ENCODE measurements around the gene SLC15A4. TPM values are rescaled to one million over a fixed set of nuclear protein-coding genes. Genes with fewer than 3 reads are reported as not detected.

Gene SLC15A4
- total RNA-seq, 1 donor from 2014 or later = 30.0 TPM

GRCh38 chr12:128797119-128798118 lies 26.3 kb downstream of the SLC15A4 start:
- intact Hi-C loops (cut with DNase I) = no loop called here
- peaks cover 20% of the 10 kb centered on the region for H3K4me1 ChIP-seq
- no peaks in the 10 kb centered on the region for H3K9me3 ChIP-seq
- H3K27me3 ChIP-seq (ENCODE audit: low read depth) = no peaks in the 10 kb centered on the region
- peaks cover 95% of the 10 kb centered on the region for H3K36me3 ChIP-seq
- no peak overlapping the region for H3K4me3 ChIP-seq
- ATAC-seq (peak; percentile 19 to 26), DNase-seq (peak; percentile 10)
- TF ChIP-seq CTCF (IDR thresholded peaks at IDR 0.05) = no peak
- H3K27ac ChIP-seq = no peak overlapping the region

- H3K4me3 ChIP-seq = no peak overlapping the region
- peak in 1 of 2 donors; percentile 16 for ATAC-seq
- no peak for TF ChIP-seq CTCF (IDR thresholded peaks at IDR 0.05)
- no peaks in the 10 kb centered on the region for H3K9me3 ChIP-seq
- no peak overlapping the region for H3K27ac ChIP-seq
- no peaks in the 10 kb centered on the region for H3K27me3 ChIP-seq (ENCODE audit: low read depth)
- H3K4me1 ChIP-seq = peaks cover 20% of the 10 kb centered on the region
- DNase-seq = no peak
- intact Hi-C loops (cut with DNase I) = no loop called here
- peaks cover 97% of the 10 kb centered on the region for H3K36me3 ChIP-seq
These were observed 27.2 kb downstream of the SLC15A4 start for GRCh38 chr12:128796439-128797118.

- Histone ChIP-seq H3K9me3 (no peaks in the 10 kb centered on the region), H3K4me1 (peaks cover 20% of the 10 kb centered on the region), H3K27ac (no peak overlapping the region), H3K27me3 (ENCODE audit: low read depth) (no peaks in the 10 kb centered on the region), H3K4me3 (no peak overlapping the region), H3K36me3 (peaks cover 97% of the 10 kb centered on the region)
- TF ChIP-seq CTCF (IDR thresholded peaks at IDR 0.05) = no peak
- intact Hi-C loops (cut with DNase I) = no loop called here
- no peak for ATAC-seq
- no peak for DNase-seq
These were observed 28.0 kb downstream of the SLC15A4 start for GRCh38 chr12:128795530-128796361.

- no peaks in the 10 kb centered on the region for H3K27me3 ChIP-seq (ENCODE audit: low read depth)
- no peak for TF ChIP-seq CTCF (IDR thresholded peaks at IDR 0.05)
- ATAC-seq (no peak), DNase-seq (peak; percentile 17)
- peaks cover 20% of the 10 kb centered on the region for H3K4me1 ChIP-seq
- H3K9me3 ChIP-seq = no peaks in the 10 kb centered on the region
- no peak overlapping the region for H3K4me3 ChIP-seq
- peak overlapping the region; percentile 9 for H3K27ac ChIP-seq
- H3K36me3 ChIP-seq = peaks cover 90% of the 10 kb centered on the region
- intact Hi-C loops (cut with DNase I) = no loop called here
These were observed 28.9 kb downstream of the SLC15A4 start for GRCh38 chr12:128794661-128795529.
